CD4-positive, alpha-beta T cell treated with Interferon alpha-2 for 1 hour (primary cell): ENCODE data around the gene SEC61A2.
A peak's percentile ranks its signal among the peaks of the same experiment; 100 is the strongest.
"Not testable (repeated sequence)": the region's sequence is repeated elsewhere in the genome, so short reads cannot be mapped to it uniquely, and the experiment has no call there.

Experiments used
- DNase-seq, 2 donors: peaks; one replicate each; pipeline ENCODE4 v3.0.0-alpha.2; 2020 to 2022

The SEC61A2 gene

GRCh38 chr10:12162927-12163326, 33.5 kb downstream of the SEC61A2 start:
- DNase-seq: no peak

DNA sequence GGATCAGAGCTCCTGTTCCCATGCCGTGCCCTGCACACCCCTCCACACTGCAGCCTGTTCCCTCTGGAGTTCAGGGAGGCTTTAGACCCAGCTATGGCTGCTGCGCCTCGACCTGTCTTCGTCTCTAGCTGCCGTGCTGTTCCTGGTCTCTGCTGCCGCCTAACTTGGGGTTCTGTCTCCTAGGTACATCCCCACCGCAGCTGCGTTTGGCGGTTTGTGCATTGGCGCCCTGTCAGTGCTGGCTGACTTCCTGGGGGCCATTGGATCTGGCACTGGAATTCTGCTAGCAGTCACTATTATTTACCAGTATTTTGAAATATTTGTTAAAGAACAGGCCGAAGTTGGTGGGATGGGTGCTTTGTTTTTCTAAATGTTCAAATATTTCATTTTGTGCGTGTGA, 34.6 kb downstream of the SEC61A2 start:
- DNase-seq: no peak

DNA sequence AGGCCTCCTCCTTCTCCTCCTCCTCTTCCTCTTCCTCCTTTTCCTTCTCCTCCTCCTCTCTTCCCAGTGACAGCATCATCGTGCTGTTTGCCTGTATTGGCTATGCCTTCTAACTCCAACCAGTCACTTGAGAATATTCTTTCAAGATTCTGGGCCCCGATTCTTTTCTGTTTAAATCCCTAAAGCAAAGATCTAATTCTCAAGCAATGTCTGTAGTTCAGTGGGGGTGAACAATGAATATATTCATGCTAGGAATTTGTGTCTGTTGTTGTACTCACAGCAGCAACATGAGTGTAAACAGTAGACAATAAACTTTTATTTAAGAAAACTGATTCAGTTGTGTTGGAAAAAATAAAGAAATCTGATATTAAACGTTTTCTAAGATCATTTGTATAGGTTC, 35.6 kb downstream of the SEC61A2 start:
- no peak for DNase-seq

GRCh38 chr10:12165999-12166775, 36.7 kb downstream of the SEC61A2 start:
- no peak for DNase-seq

DNA sequence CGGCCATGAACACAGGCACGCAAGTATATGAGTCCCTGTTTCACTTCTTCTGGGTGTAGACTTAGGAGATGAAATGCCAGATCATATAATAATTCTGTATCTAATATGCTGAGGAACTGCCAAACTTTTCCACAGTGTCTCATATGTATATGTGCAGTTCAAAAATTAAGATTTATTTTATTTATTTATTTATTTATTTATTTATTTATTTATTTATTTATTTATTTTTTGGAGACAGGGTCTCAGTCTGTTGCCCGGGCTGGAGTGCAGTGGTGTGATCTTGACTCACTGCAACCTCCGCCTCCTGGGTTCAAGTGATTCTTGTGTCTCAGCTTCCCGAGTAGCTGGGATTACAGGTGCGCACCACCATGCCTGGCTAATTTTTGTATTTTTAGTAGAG, 42.0 kb downstream of the SEC61A2 start:
- DNase-seq: not testable (repeated sequence)

GRCh38 chr10:12177642-12178041, 48.2 kb downstream of the SEC61A2 start:
- no peak for DNase-seq

DNA sequence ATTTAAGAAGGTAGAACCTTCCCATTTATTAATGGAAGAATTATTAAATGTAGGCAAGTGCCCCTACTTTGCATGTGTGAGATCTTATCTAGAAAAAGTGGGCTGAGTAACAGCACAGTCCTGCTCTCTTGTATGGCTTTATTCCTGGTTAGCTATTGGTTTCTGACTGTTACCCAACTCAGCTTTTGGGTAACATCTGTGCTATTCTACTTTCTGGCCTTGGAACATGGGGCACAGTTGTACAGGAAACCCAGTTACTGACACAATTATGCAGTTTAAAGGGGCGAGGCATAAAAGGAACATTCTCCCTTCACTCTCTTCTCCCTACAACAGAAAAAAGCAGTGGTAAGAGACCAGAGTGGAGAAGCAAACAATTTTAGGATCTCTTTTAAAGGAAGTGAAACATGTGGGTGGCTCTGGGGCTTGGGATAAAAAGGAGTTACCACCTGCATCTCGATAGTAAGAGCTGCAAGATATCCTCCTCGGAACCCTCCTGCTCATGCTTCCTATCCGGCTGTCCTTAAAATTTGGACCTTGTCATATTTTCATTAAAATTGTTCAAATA, 50.2 kb downstream of the SEC61A2 start:
- no peak for DNase-seq

- DNase-seq: no peak
Observed at GRCh38 chr10:12180221-12180974, 50.9 kb downstream of the SEC61A2 start.

- DNase-seq: peak; percentile 63 to 78
Observed at GRCh38 chr10:12181065-12181775, 51.7 kb downstream of the SEC61A2 start.

DNA sequence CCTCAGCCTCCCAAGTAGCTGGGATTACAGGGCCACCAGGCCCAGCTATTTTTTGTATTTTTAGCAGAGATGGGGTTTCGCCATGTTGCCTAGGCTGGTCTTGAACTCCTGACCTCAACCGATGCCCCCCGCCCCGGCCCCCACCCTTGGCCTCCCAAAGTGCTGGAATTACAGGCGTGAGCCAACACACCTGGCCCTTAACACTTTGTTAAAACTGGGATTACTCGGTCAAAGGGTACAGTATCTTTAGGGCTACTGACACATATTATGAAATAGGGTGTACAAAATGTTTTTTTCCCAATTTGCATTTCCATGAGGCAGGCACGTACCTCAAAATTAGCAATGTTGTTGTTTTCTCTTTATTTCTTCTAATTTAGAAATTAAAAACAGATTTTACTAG, 54.7 kb downstream of the SEC61A2 start:
- DNase-seq: no peak

GRCh38 chr10:12186323-12186722, 56.8 kb downstream of the SEC61A2 start:
- peak in 1 of 2 donors; percentile 6 for DNase-seq

- no peak for DNase-seq
Observed at GRCh38 chr10:12187321-12187905, 57.9 kb downstream of the SEC61A2 start.

DNA sequence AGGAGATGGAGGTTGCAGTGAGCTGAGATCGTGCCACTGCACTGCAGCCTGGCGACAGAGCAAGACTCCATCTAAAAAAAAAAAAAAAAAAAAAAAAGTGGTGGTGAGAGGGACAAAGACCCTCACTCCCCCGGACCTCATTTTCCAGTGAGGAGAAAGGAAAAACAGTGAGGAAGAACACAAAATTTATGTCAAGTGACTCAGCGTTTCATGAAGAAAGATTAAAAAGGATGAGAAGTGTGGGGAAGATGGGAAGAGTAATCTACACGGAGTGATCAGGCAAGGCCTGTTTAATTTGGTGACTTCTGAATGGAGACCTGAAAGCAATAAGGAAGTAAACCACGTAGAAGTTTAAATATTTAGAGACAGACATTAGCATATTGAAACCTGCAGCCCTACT, 59.2 kb downstream of the SEC61A2 start:
- DNase-seq: no peak

DNA sequence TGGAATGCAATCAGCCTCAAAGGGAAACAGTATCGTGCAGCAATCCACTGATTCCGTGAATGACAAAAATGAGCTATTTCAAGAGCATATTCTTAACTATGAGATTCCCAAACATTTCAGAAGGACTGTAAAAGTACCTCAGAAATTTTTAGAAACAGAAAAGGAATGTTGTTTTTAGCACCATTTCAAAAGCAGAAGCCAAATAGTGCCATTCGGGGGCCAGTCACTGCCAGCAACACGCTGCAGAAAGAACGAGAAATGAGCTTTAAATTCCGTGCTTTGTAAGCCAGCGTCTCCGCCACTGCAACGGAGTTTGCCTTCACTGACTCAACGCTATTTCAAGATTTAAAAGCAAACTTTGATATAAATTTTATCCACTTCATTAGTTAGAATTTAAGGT, 59.9 kb downstream of the SEC61A2 start:
- no peak for DNase-seq

GRCh38 chr10:12191715-12192114, 62.2 kb downstream of the SEC61A2 start:
- DNase-seq: no peak

DNA sequence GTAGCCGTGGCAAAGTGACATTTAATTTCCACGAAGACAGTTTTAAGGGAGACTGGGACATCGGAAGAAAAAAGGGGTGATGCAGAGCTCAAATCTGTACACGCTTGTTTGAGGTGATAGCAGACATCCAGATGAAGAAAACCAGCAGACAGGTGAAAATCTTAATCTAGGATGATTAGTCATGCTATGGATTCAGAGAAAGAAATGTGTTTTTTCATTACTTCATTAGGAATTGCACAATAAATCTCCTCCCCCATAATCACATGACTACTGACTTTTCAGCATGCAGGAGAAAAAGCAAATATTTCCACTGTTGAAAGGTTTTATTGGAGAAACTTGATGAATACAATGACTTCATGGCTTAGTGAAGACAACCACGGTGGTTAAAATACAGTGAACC, 63.7 kb downstream of the SEC61A2 start:
- no peak for DNase-seq

GRCh38 chr10:12194752-12195271, 65.3 kb downstream of the SEC61A2 start:
- DNase-seq: peak; percentile 3 to 40

DNA sequence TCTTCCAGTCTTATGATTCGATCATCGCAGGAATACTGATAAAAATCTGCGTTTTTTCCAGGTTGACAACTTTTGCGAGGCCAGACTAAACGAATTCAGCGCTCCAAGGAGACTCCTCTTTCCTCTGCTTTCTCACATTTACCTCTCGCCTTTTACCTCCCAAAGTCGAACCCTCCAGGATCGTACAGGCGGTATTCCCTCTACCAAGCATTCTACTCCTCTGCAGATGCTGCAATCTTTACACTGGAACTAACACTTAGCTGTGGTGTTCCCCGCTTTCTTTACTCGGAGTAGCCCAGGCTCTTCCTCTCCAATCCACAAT, 65.8 kb downstream of the SEC61A2 start:
- no peak for DNase-seq

DNA sequence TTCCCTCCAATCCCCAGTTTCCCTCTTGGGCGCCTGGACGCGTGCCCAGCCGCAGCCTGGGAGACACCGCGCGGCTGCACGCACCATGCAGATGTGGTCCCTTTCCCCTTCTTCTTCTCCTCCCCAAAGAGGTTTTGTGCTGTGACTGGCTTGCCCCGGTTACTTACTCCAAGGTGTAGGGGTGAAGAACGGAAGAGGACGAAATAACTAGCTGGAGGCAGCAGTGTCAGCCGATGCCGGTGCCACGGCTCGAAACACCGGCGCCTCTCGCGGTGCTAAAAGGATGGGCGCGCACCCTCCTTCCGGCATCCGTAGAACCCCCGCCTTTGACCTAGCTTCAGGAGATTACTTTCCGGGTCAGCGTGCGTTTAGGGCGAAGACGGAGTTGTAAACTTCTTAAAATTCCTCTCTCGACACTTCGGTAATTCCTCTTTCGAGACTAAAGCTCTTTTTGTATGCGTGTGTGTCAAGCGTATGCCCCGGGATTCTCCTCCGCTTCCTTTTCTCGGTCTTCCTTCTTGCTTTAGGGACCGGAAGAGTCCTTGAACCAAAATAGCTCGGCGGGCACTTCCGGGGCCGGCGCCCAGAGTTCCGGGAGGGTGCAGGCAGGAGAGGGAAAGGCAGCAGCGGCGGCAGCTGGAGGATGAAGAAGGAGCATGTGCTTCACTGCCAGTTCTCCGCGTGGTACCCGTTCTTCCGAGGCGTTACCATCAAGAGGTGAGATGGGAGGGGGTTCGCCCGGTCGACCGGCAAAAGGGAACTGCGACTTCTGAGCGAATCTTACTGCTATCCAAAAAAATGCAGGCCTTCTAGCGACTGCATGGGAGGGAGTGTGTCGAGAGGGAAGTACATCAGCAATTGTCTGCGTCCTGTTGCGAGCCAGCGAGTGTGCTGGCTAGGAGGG, 66.4 kb downstream of the SEC61A2 start, which contains the start of the genes CDC123 and NUDT5:
Gene CDC123 (plus strand): TSS at position 586 of the 904 bp plus-strand sequence. CDS start 58 bp downstream, at position 644.
Gene NUDT5 (minus strand): TSS at position 289 of the 904 bp plus-strand sequence. CDS start 9,600 bp downstream, outside the sequence.
- peak; percentile 80 to 85 for DNase-seq

DNA sequence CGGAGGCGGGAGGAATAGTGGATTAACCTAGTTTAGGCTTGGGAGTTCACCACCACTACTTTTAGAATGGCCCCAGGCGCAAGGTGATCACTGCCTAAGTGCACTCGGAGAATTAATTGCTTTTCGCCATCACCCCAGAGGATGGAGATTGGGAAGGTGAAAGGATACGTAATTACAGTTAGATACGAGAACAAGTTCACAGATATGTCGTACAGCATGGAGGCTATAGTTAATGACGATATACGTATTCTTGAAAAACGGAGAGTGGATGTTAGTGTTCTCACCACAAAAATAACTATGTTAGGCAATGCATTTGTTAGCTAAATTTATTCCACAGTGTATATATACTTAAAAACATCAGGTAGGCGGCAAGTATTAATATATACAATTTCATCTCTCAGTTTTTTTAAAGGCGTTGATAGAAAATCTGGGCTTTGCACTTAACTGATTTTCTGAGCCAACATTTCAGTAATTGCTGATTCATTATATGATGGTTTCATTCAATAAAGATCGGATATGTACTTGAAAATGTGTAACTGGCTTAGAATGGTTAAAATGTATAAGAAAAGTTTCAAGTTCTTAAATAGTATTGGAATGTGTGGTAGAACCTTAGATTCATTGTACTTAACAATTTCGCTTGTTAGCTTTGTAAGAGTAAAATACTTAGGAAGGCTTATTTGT, 67.2 kb downstream of the SEC61A2 start:
- no peak for DNase-seq

- DNase-seq: no peak
Observed at GRCh38 chr10:12198156-12198555, 68.7 kb downstream of the SEC61A2 start.
